ENCODE results near the gene YEATS4. TPM values are rescaled to one million over a fixed set of nuclear protein-coding genes. Genes with fewer than 3 reads are reported as not detected.
A peak's percentile ranks its signal among the peaks of the same experiment; 100 is the strongest.
"Not testable (repeated sequence)": the region's sequence is repeated elsewhere in the genome, so short reads cannot be mapped to it uniquely, and the experiment has no call there.

Gene YEATS4
- 10 to 100 TPM; 10.0 to 21.7 (median 16.8) TPM for total RNA-seq

- WGBS, 2 donors: 0 to 1% methylated on average over 39 to 66 of the region's 70 CpGs
- DNase-seq (ENCODE audit: low spot score in 2 of 2): peak; percentile 77 to 96
- intact Hi-C loops (cut with DNase I; ENCODE audit: low total_unique reads): no loop called here
- H3K4me3 ChIP-seq (ENCODE audit: low read depth, poor library complexity, severe bottlenecking): peak within 1 kb of the TSS; percentile 92
- TF ChIP-seq POLR2A (IDR thresholded peaks at IDR 0.05): no peak
Observed at GRCh38 chr12:69359531-69360347, at the start of gene YEATS4. Gene YEATS4 (plus strand): TSS chr12:69359743. CDS start chr12:69359973, 230 bp downstream.

- no peak for TF ChIP-seq POLR2A (IDR thresholded peaks at IDR 0.05)
- no peak for TF ChIP-seq CTCF (IDR thresholded peaks at IDR 0.05)
- no peak overlapping the region for H3K4me3 ChIP-seq (ENCODE audit: low read depth, poor library complexity, severe bottlenecking)
- intact Hi-C loops (cut with DNase I; ENCODE audit: low total_unique reads): no loop called here
- WGBS, 2 donors: 70 to 96% methylated on average over 3 of the region's 3 CpGs
- no peak for DNase-seq (ENCODE audit: low spot score in 2 of 2)
Observed at GRCh38 chr12:69313209-69313608, 46.3 kb upstream of the YEATS4 start.

- intact Hi-C loops (cut with DNase I; ENCODE audit: low total_unique reads); H3K4me3 ChIP-seq (ENCODE audit: low read depth, poor library complexity, severe bottlenecking); DNase-seq (ENCODE audit: low spot score in 2 of 2): not testable (repeated sequence)
Observed at GRCh38 chr12:69316784-69317183, 42.8 kb upstream of the YEATS4 start.

- DNase-seq (ENCODE audit: low spot score in 2 of 2); H3K4me3 ChIP-seq (ENCODE audit: low read depth, poor library complexity, severe bottlenecking); intact Hi-C loops (cut with DNase I; ENCODE audit: low total_unique reads): not testable (repeated sequence)
- 75 to 85% methylated on average over 2 of the region's 2 CpGs for WGBS, 2 donors
Observed at GRCh38 chr12:69317233-69317632, 42.3 kb upstream of the YEATS4 start.

- no peak for DNase-seq (ENCODE audit: low spot score in 2 of 2)
- intact Hi-C loops (cut with DNase I; ENCODE audit: low total_unique reads): no loop called here
- 90 to 97% methylated on average over 2 of the region's 2 CpGs for WGBS, 2 donors
- no peak for TF ChIP-seq POLR2A (IDR thresholded peaks at IDR 0.05)
- no peak overlapping the region for H3K4me3 ChIP-seq (ENCODE audit: low read depth, poor library complexity, severe bottlenecking)
Observed at GRCh38 chr12:69318225-69318624, 41.3 kb upstream of the YEATS4 start.

GRCh38 chr12:69321351-69321750, 38.2 kb upstream of the YEATS4 start:
- no peak overlapping the region for H3K4me3 ChIP-seq (ENCODE audit: low read depth, poor library complexity, severe bottlenecking)
- no peak for DNase-seq (ENCODE audit: low spot score in 2 of 2)
- 90 to 96% methylated on average over 1 of the region's 1 CpG for WGBS, 2 donors
- TF ChIP-seq CTCF (IDR thresholded peaks at IDR 0.05): no peak
- no peak for TF ChIP-seq POLR2A (IDR thresholded peaks at IDR 0.05)
- intact Hi-C loops (cut with DNase I; ENCODE audit: low total_unique reads): no loop called here

- WGBS, 2 donors: 80 to 84% methylated on average over 2 of the region's 2 CpGs
- DNase-seq (ENCODE audit: low spot score in 2 of 2): no peak
- TF ChIP-seq POLR2A (IDR thresholded peaks at IDR 0.05): no peak
- TF ChIP-seq CTCF (IDR thresholded peaks at IDR 0.05): no peak
- intact Hi-C loops (cut with DNase I; ENCODE audit: low total_unique reads): no loop called here
- no peak overlapping the region for H3K4me3 ChIP-seq (ENCODE audit: low read depth, poor library complexity, severe bottlenecking)
Observed at GRCh38 chr12:69324797-69325466, 34.6 kb upstream of the YEATS4 start.

All from lower leg skin (tissue), 4 donors.